Measurements from ENCODE around the gene FAM200B.
A peak's percentile ranks its signal among the peaks of the same experiment; 100 is the strongest.

FAM200B gene

DNA sequence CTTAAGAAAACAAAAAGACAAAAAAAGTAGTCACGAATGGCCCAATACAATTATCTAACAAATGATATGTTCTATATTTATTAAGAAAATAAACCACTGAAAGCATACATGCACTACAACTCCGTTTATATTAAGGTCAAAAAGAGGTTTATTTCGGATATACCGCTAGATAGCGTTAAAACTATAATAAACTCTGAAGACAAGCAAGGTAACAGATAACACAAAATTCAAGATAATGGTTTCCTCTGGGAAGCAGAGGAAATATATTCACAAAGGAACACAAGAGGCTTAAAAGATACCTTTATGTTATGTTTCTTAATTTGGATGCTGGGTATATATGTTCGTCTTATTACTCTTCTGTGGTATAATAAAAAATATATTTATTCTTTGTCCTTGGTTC lies 4.7 kb upstream of the FAM200B start:
- no peaks in the 10 kb centered on the region for H3K36me3 ChIP-seq (ENCODE audit: insufficient read depth, low read length)
- H3K9me3 ChIP-seq (ENCODE audit: control insufficient read depth, insufficient read depth, low read length) = no peaks in the 10 kb centered on the region
- H3K4me1 ChIP-seq (ENCODE audit: insufficient read depth, low read length) = peaks cover 8% of the 10 kb centered on the region; the same call in 1 of the 2 replicates
- H3K9ac ChIP-seq (ENCODE audit: low read depth, low read length) = no peak overlapping the region

DNA sequence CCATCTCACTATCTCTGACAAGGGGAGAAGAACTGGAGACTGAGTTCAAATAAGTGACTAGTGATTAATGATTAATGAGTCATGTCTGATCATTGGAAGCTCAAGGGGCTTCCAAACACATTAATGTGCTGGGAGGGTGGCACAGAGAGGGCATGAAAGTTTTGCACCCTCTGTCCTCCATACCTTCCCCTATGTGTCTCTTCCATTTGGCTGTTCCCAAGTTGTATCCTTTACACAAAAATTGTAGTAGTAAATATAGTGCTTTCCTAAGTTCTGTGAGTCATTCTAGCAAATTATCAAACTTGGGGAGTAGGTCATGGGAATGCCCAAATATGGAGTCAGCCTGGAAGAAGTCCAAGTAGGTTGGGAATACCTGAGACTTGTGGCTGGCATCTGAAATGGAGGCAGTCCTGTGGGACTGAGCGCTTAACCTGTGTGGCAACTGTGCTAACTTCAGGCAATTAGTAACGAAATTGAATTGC lies 4.1 kb upstream of the FAM200B start:
- Histone ChIP-seq H3K9me3 (ENCODE audit: control insufficient read depth, insufficient read depth, low read length) (no peaks in the 10 kb centered on the region), H3K4me1 (ENCODE audit: insufficient read depth, low read length) (peaks cover 8% of the 10 kb centered on the region; the same call in 1 of the 2 replicates), H3K36me3 (ENCODE audit: insufficient read depth, low read length) (no peaks in the 10 kb centered on the region), H3K9ac (ENCODE audit: low read depth, low read length) (peak overlapping the region; percentile 34)

DNA sequence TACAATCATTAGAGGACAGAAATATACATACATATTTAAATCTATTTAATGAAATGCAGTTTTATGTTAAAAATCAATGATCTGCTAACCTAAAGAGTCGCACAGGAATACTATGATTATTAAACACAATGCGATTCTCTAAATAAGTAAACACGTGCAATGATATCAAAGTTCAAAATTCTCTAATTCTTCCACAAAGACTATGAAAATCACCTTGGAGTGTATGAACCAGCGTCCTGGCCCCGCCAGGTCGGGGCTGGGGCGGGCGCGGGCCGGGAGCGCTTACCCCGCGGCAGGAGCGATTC lies 608 bp upstream of the FAM200B start:
- Histone ChIP-seq H3K9me3 (ENCODE audit: control insufficient read depth, insufficient read depth, low read length) (no peaks in the 10 kb centered on the region), H3K9ac (ENCODE audit: low read depth, low read length) (peak overlapping the region; percentile 86), H3K36me3 (ENCODE audit: insufficient read depth, low read length) (no peaks in the 10 kb centered on the region), H3K4me1 (ENCODE audit: insufficient read depth, low read length) (peaks cover 26% of the 10 kb centered on the region)

DNA sequence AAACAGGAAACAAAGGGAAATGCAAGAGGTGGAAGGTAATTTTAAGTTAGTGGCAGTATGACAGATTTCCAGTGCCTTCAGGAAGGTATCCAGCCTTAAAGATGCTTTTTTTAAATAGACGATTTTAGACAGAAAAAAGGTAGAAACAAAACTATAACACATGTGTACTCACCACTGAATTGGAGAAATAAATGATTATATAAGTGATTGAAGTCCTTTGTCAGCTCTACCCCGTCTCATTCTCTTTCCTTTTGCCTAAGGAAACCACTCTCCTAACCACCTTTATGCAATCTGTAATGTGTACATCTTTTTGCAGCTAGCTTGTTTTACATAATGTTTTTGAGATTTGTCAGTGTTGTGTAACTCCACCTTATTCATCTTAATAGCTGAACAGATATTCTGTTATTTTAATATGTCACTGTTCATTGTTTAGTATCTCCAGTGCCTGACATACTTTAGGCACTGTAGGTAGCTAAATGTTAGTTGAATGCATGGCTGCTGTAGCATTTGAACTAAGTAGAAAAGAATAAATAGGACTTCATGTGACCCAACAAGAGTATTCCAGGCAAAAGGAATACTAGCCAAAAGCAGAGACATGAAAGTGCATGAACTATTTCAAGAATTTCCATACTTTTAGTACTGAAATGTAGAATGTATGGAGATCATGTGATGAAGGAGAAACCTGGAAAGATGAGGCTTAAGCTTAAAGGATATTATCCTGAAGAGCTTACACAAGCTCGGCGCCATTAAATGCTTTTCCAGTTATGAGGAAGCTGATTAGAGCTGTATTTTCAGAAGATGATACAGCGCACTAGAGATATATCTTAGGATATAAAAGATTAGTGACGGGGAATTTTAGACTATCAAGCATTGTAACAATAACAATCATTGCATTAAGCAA lies 865 bp downstream of the FAM200B start:
- Histone ChIP-seq H3K36me3 (ENCODE audit: insufficient read depth, low read length) (no peaks in the 10 kb centered on the region; the same call in 1 of the 2 replicates), H3K9ac (ENCODE audit: low read depth, low read length) (peak overlapping the region; percentile 91), H3K4me1 (ENCODE audit: insufficient read depth, low read length) (peaks cover 21% of the 10 kb centered on the region), H3K9me3 (ENCODE audit: control insufficient read depth, insufficient read depth, low read length) (no peaks in the 10 kb centered on the region)

DNA sequence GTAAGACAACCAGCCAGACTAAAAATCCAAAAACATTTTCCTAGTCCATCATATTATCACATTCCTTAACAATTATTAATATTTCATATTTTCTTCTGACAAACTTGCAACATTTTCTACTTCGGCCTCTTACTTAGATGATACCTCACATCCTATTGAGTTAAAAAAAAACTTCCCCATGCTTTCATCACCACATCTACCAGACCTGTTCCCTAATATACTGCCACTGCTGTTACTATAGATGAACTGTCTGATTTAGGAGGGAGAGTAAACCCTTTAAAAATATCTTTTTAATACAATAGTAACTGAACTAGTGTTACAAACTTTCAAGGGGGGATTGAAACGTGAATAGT lies 1.5 kb downstream of the FAM200B start:
- no peaks in the 10 kb centered on the region; the same call in 1 of the 2 replicates for H3K36me3 ChIP-seq (ENCODE audit: insufficient read depth, low read length)
- H3K4me1 ChIP-seq (ENCODE audit: insufficient read depth, low read length) = peaks cover 18% of the 10 kb centered on the region
- H3K9ac ChIP-seq (ENCODE audit: low read depth, low read length) = peak overlapping the region; percentile 91
- H3K9me3 ChIP-seq (ENCODE audit: control insufficient read depth, insufficient read depth, low read length) = no peaks in the 10 kb centered on the region

DNA sequence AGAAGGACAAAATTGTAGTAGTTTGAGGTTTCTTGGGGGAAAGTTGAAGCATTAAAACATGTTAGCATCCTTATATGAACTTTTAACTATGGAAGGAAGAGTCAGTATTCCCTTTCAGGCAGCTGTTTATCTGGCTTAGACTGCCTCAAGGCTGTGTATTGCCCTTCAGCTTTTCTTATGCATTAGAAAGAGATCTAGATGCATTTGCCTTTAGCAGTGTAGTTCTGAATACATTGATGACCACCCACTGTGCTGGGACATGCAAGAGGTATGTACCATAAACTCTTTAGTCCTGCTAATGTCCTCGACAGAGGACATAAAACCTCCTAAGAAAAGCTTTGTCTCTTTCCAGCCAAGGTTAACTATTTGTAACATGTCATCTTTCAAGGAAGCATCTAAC lies 2.9 kb downstream of the FAM200B start:
- no peaks in the 10 kb centered on the region; the same call in 1 of the 2 replicates for H3K36me3 ChIP-seq (ENCODE audit: insufficient read depth, low read length)

DNA sequence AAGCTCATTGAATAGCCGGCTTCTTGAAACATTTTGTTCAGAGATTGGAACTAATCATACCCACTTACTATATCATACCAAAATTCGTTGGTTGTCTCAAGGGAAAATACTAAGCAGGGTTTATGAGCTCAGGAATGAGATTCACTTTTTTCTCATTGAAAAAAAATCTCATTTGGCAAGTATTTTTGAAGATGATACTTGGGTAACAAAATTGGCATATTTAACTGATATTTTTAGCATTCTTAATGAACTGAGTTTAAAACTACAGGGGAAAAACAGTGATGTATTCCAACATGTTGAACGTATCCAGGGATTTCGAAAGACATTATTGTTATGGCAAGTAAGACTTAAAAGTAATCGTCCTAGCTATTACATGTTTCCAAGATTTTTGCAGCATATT lies 6.4 kb downstream of the FAM200B start:
- peaks cover 3% of the 10 kb centered on the region; the same call in 1 of the 2 replicates for H3K36me3 ChIP-seq (ENCODE audit: insufficient read depth, low read length)
- no peak overlapping the region for H3K9ac ChIP-seq (ENCODE audit: low read depth, low read length)
- H3K4me1 ChIP-seq (ENCODE audit: insufficient read depth, low read length) = peaks cover 39% of the 10 kb centered on the region
- H3K9me3 ChIP-seq (ENCODE audit: control insufficient read depth, insufficient read depth, low read length) = no peaks in the 10 kb centered on the region

More for the DNA sequence above, 2.9 kb downstream of the FAM200B start:
- Histone ChIP-seq H3K4me1 (ENCODE audit: insufficient read depth, low read length) (peaks cover 18% of the 10 kb centered on the region), H3K9ac (ENCODE audit: low read depth, low read length) (peak overlapping the region; percentile 34; the same call in 1 of the 2 replicates), H3K9me3 (ENCODE audit: control insufficient read depth, insufficient read depth, low read length) (no peaks in the 10 kb centered on the region)

DNA sequence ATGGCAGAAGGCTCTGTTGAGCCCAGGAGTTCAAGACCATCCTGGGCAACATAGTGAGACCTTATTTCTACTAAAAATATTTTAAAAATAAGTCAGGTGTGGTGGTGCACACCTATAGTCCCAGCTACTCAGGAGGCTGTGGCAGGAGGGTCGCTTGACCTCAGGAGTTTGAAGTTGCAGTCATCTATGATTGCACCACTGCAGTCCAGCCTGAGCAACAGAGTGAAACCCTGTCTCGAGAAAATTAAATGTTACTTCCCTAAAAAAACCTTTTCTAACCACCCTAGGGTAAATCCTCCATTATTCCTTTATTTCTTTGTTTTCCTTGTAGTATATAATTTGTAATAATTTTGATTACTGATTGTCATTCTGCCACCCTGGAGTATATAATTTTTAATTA lies 7.9 kb downstream of the FAM200B start:
- no peaks in the 10 kb centered on the region; the same call in 1 of the 2 replicates for H3K9me3 ChIP-seq (ENCODE audit: control insufficient read depth, insufficient read depth, low read length)
- H3K36me3 ChIP-seq (ENCODE audit: insufficient read depth, low read length) = peaks cover 3% of the 10 kb centered on the region; the same call in 1 of the 2 replicates
- H3K9ac ChIP-seq (ENCODE audit: low read depth, low read length) = no peak overlapping the region
- H3K4me1 ChIP-seq (ENCODE audit: insufficient read depth, low read length) = peaks cover 30% of the 10 kb centered on the region

DNA sequence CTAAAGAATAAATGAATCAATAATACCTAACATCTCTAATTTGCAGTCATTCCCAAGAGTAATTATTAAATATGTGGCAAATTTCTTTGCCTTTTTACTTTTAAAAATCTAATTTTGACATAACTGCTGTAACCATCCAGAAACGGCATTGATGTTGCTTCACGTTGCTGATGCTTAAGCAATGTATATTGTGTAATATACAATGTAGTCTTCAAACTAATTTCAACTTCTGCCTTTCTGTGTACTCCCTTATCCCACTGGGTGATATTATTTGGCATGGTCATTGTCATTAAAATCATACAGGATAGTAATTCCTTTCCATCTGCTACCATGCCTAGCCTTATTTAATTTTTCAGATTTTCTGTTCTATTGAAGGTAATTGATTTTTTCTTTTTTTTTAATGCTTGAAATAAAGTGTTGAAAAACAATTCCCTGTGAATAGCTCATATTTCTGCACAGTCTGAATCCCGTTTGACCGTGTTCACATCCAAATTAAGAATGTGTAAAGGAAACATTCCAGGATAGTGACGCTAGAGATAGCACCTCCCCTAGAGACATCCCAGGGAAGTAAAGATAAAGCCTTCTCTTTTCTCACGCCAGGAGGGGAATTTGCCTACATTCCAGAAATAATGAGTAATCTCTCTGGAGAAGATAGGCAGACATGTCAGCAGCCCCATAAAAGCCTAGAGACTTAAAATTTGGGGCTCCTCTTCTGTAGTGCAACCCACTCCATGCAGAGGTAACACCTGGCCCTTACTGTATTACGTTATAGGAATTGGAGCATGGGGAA lies 8.6 kb downstream of the FAM200B start:
- no peak overlapping the region for H3K9ac ChIP-seq (ENCODE audit: low read depth, low read length)
- peaks cover 23% of the 10 kb centered on the region for H3K4me1 ChIP-seq (ENCODE audit: insufficient read depth, low read length)
- H3K36me3 ChIP-seq (ENCODE audit: insufficient read depth, low read length) = peaks cover 3% of the 10 kb centered on the region; the same call in 1 of the 2 replicates
- H3K9me3 ChIP-seq (ENCODE audit: control insufficient read depth, insufficient read depth, low read length) = no peaks in the 10 kb centered on the region; the same call in 1 of the 2 replicates

DNA sequence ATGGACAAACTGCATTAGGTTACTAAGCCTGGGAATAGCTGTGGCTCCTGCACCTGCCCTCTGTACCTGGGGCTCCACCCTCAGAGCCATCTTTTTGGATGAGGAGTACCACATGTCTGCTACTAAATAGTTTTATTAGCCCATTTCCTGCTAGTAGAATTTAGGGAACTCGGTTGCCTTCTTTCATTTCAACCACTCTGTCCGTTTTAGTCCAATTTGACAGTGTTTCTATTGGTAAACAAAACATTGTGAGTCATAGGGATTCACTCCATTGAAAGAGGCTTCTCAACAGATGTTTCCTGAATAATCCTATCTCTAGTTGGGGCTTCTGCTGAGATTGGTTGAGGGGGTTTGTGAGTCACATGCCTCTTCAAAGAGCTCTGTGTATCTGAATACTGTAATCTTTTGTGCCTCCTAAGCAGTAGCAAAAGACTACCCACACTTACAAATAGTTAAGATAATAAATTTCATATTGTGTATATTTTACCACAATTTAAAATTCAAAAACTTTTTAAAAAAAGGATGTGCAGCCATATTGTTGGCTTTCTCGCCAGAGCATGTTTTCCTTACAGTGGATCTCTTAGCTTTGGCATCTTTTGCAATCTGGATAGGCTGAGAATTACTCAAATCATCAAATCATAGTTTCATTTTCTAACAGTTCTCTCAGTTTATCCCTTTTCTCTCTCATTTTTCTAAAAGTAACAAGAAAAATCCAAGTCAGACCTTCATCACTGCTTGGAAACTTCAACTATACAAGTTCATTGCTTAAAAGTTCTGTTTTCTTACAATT lies 9.9 kb downstream of the FAM200B start:
- Histone ChIP-seq H3K9ac (ENCODE audit: low read depth, low read length) (no peak overlapping the region), H3K4me1 (ENCODE audit: insufficient read depth, low read length) (peaks cover 30% of the 10 kb centered on the region)

DNA sequence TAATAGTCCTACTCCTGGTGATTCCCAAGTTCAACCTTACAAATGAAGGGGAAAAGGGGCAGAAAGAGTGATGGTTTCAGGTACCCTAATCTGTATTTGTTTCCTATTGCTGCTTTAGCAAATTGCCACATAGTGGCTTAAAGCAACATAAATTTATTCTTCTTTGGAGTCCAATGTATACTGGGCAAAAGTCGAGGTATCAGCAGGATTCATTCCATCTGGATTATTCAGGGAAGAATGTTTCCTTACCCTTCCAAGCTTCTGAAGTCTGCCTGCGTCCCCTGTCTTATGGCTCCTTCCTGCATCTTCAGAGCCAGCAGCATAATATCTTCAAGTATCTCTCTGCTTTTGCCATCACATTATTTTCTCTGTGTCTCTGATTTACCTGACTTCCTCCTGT lies 11.0 kb downstream of the FAM200B start:
- H3K4me1 ChIP-seq (ENCODE audit: insufficient read depth, low read length) = peaks cover 30% of the 10 kb centered on the region
- H3K9me3 ChIP-seq (ENCODE audit: control insufficient read depth, insufficient read depth, low read length) = no peaks in the 10 kb centered on the region; the same call in 1 of the 2 replicates
- H3K36me3 ChIP-seq (ENCODE audit: insufficient read depth, low read length) = 0 out of 2 replicates have a peak, but pooled peaks cover 3% of the 10 kb centered on the region
- H3K9ac ChIP-seq (ENCODE audit: low read depth, low read length) = no peak overlapping the region

More for the DNA sequence above, 9.9 kb downstream of the FAM200B start:
- Histone ChIP-seq H3K9me3 (ENCODE audit: control insufficient read depth, insufficient read depth, low read length) (no peaks in the 10 kb centered on the region; the same call in 1 of the 2 replicates), H3K36me3 (ENCODE audit: insufficient read depth, low read length) (0 out of 2 replicates have a peak, but pooled peaks cover 3% of the 10 kb centered on the region)

DNA sequence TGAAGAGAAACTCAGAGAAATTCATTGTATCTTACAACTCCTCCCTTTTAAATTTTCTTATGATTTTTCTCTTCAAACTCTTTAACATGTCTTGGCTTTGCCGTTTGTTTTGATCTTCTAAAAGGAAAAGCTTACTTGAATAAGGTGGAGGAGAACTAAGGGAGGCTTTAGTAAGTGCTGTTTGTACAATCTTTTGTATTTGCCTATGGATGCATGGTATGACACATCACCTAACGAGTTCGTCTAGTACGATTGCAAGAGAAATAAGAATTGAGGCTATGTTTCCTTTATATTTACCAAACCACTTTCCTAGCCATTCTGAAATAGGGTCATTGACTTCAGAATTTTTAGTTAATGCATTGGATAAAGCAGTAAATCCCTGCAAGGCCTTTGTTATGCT lies 12.8 kb downstream of the FAM200B start:
- H3K9me3 ChIP-seq (ENCODE audit: control insufficient read depth, insufficient read depth, low read length) = no peaks in the 10 kb centered on the region; the same call in 1 of the 2 replicates
- H3K36me3 ChIP-seq (ENCODE audit: insufficient read depth, low read length) = 0 out of 2 replicates have a peak, but pooled peaks cover 3% of the 10 kb centered on the region
- no peak overlapping the region for H3K9ac ChIP-seq (ENCODE audit: low read depth, low read length)
- peaks cover 30% of the 10 kb centered on the region for H3K4me1 ChIP-seq (ENCODE audit: insufficient read depth, low read length)

DNA sequence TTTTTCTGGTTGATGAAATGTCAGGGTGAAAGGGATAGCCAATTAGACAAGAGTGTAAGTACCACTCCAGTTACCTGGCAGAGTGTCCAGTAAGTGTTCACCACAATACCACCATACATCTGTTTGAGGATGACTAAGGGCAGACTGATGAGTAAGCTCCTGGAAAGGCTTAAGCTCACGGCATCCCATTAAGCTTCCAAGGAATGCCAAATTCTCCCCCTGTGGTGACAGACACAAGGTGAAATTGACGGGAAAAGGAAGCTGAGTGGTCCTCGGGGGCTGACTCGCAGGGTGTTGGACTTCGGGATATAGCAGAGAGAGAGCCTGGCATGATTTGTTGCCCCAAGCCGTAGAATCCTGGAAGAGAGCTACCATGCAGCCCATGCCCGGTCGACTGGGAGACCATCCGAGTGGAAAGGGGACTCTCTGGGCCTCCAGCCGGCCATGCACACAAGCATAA lies 13.6 kb downstream of the FAM200B start:
- no peak overlapping the region for H3K9ac ChIP-seq (ENCODE audit: low read depth, low read length)
- H3K9me3 ChIP-seq (ENCODE audit: control insufficient read depth, insufficient read depth, low read length) = no peaks in the 10 kb centered on the region; the same call in 1 of the 2 replicates
- H3K4me1 ChIP-seq (ENCODE audit: insufficient read depth, low read length) = peaks cover 24% of the 10 kb centered on the region
- H3K36me3 ChIP-seq (ENCODE audit: insufficient read depth, low read length) = 0 out of 2 replicates have a peak, but pooled peaks cover 3% of the 10 kb centered on the region

Data from ES-I3 (cell line).